Smooth muscle cell (in vitro differentiated cells): Measurements from ENCODE around the gene ZNF469. TPM values are rescaled to one million over a fixed set of nuclear protein-coding genes. Genes with fewer than 3 reads are reported as not detected.

Experiments
- DNase-seq: peaks from one replicate; lab custom pipeline; 2025; ENCODE audit not compliant: unreplicated experiment; lab: John Stamatoyannopoulos, UW
- H2AFZ ChIP-seq: fragments of 200-600 bp; sonication (generic); 2 replicates; pipeline ENCODE4 v1.6.0; 2016; ENCODE audit warnings: antibody characterized with exemption, low read depth, mild to moderate bottlenecking
- H3F3A ChIP-seq: fragments of 200-600 bp; sonication (generic); 2 replicates; pipeline ENCODE4 v1.6.0; 2017; ENCODE audit warnings: antibody characterized with exemption, low read depth
- H3K27ac ChIP-seq: fragments of 200-600 bp; sonication (generic); 2 replicates; pipeline ENCODE4 v1.5.1; 2016; ENCODE audit warnings: low read depth, mild to moderate bottlenecking
- H3K27me3 ChIP-seq: fragments of 200-600 bp; sonication (generic); 2 replicates; pipeline ENCODE4 v1.6.1; 2016; ENCODE audit warnings: low read depth, mild to moderate bottlenecking
- H3K36me3 ChIP-seq: fragments of 200-600 bp; sonication (generic); 2 replicates; pipeline ENCODE4 v1.5.1; 2016; ENCODE audit warnings: low read depth
- H3K4me1 ChIP-seq: fragments of 200-600 bp; sonication (generic); 2 replicates; pipeline ENCODE4 v1.5.1; 2016; ENCODE audit warnings: low read depth
- H3K4me2 ChIP-seq: fragments of 200-600 bp; sonication (generic); 2 replicates; pipeline ENCODE4 v1.6.0; 2016; ENCODE audit warnings: mild to moderate bottlenecking
- H3K4me3 ChIP-seq: fragments of 200-600 bp; sonication (generic); 2 replicates; pipeline ENCODE4 v1.5.1; 2016; ENCODE audit warnings: mild to moderate bottlenecking
- H3K79me2 ChIP-seq: fragments of 200-600 bp; sonication (generic); 2 replicates; pipeline ENCODE4 v1.6.0; 2016; ENCODE audit warnings: low read depth, mild to moderate bottlenecking
- H3K9ac ChIP-seq: fragments of 200-600 bp; sonication (generic); 2 replicates; pipeline ENCODE4 v1.6.0; 2016; ENCODE audit warnings: low read depth
- H3K9me3 ChIP-seq: fragments of 200-600 bp; sonication (generic); replicated peaks from 2 replicates; pipeline ENCODE4 v1.5.1; 2016; ENCODE audit warnings: low read depth
- H4K20me1 ChIP-seq: fragments of 200-600 bp; sonication (generic); 2 replicates; pipeline ENCODE4 v1.6.0; 2016; ENCODE audit warnings: low read depth
- CTCF ChIP-seq: fragments of 200-600 bp; sonication (generic); IDR thresholded peaks from 2 replicates; pipeline ENCODE4 v1.5.1; 2017; ENCODE audit warnings: borderline replicate concordance, mild to moderate bottlenecking, antibody characterized with exemption; ENCODE audit not compliant: insufficient read depth, poor library complexity, severe bottlenecking
- WGBS: methylation state at CpG from one replicate; pipeline ENCODE4 v1.1.7; 2016; ENCODE audit warnings: low lambda C conversion rate; 5-methylcytosine and 5-hydroxymethylcytosine counted together
- polyA plus RNA-seq: library from polyadenylated mRNA; unstranded; fragments of >200 nt; fragmentation: Nextera tagmentation; extraction: Ambion mirVana; gene quantifications from 2 replicates; pipeline ENCODE4 v1.2.1, GENCODE V29; 2016
- total RNA-seq: library from RNA; depleted of rRNA; stranded (reverse); fragments of >200 nt; gene quantifications from 2 replicates; pipeline ENCODE4 v1.2.3, GENCODE V29; 2014

Gene ZNF469
- total and polyA plus RNA-seq, 2 experiments from 2014 or later = 5.0 to 6.2 TPM

GRCh38 chr16:88430524-88431446 lies 48.0 kb downstream of the ZNF469 start:
- Histone ChIP-seq H3K4me1 (no peaks in the 10 kb centered on the region), H3K79me2 (no peaks in the 10 kb centered on the region), H3F3A (no peaks in the 10 kb centered on the region), H2AFZ (no peak overlapping the region), H3K9me3 (no peaks in the 10 kb centered on the region), H4K20me1 (no peaks in the 10 kb centered on the region), H3K36me3 (no peaks in the 10 kb centered on the region), H3K9ac (no peak overlapping the region), H3K4me3 (no peak overlapping the region), H3K27me3 (no peaks in the 10 kb centered on the region), H3K4me2 (no peak overlapping the region), H3K27ac (no peak overlapping the region)
- no peak for DNase-seq
- no peak for TF ChIP-seq CTCF
- 92% methylated on average over 53 of the region's 80 CpGs for WGBS

- H3K27ac ChIP-seq = no peak overlapping the region
- H3K27me3 ChIP-seq = no peaks in the 10 kb centered on the region
- 92% methylated on average over 22 of the region's 22 CpGs for WGBS
- no peaks in the 10 kb centered on the region for H3K36me3 ChIP-seq
- no peaks in the 10 kb centered on the region for H3K9me3 ChIP-seq
- no peaks in the 10 kb centered on the region for H3K79me2 ChIP-seq
- no peaks in the 10 kb centered on the region for H3K4me1 ChIP-seq
- H3F3A ChIP-seq = no peaks in the 10 kb centered on the region
- no peak for DNase-seq
- H3K4me3 ChIP-seq = no peak overlapping the region
- no peak overlapping the region for H3K4me2 ChIP-seq
- no peak overlapping the region for H2AFZ ChIP-seq
- H4K20me1 ChIP-seq = no peaks in the 10 kb centered on the region
- no peak overlapping the region for H3K9ac ChIP-seq
- TF ChIP-seq CTCF = no peak
Measured at GRCh38 chr16:88431651-88432050, 48.9 kb downstream of the ZNF469 start.

- Histone ChIP-seq H3K79me2 (no peaks in the 10 kb centered on the region), H3K9me3 (no peaks in the 10 kb centered on the region), H2AFZ (no peak overlapping the region), H3K27ac (no peak overlapping the region), H3K36me3 (no peaks in the 10 kb centered on the region), H3F3A (no peaks in the 10 kb centered on the region), H3K4me2 (no peak overlapping the region), H3K27me3 (no peaks in the 10 kb centered on the region), H4K20me1 (no peaks in the 10 kb centered on the region), H3K4me1 (no peaks in the 10 kb centered on the region), H3K4me3 (no peak overlapping the region), H3K9ac (no peak overlapping the region)
- DNase-seq = no peak
- TF ChIP-seq CTCF = no peak
- WGBS = 93% methylated on average over 22 of the region's 22 CpGs
Measured at GRCh38 chr16:88432174-88432573, 49.4 kb downstream of the ZNF469 start.

Other genes starting within 250 kb of the ZNF469 start
- 0.99 and 1.2 TPM in 2 replicates for gene ZFPM1, start 70.3 kb downstream of the ZNF469 start, total RNA-seq
- gene ZFPM1, start 70.3 kb downstream of the ZNF469 start, polyA plus RNA-seq = 4.9 and 6.6 TPM in 2 replicates
- 5.9 and 14.6 TPM in 2 replicates for gene ZC3H18, start 187.4 kb downstream of the ZNF469 start, total RNA-seq
- 30.4 and 36.1 TPM in 2 replicates for gene ZC3H18, start 187.4 kb downstream of the ZNF469 start, polyA plus RNA-seq